Activated CD4-positive, alpha-beta T cell treated with anti-CD3 and anti-CD28 coated beads, Interleukin-2, amount 10 ng/mL, durations not matched to agents 24 days and 14 days (primary cell): ENCODE data around the gene HSPA12B. TPM values are rescaled to one million over a fixed set of nuclear protein-coding genes. Genes with fewer than 3 reads are reported as not detected.

ENCODE experiments used
- DNase-seq: peaks from one replicate; pipeline ENCODE4 v3.0.0; 2022
- H3K27ac Mint-ChIP-seq: one replicate; pipeline ENCODE4 v1.8.0; 2022; ENCODE audit warnings: mild to moderate bottlenecking, mixed read lengths
- H3K27me3 Mint-ChIP-seq: one replicate; pipeline ENCODE4 v1.8.0; 2022; ENCODE audit warnings: mixed read lengths
- H3K36me3 Mint-ChIP-seq: one replicate; pipeline ENCODE4 v1.8.0; 2022; ENCODE audit warnings: low read depth, mild to moderate bottlenecking, mixed read lengths
- H3K4me1 Mint-ChIP-seq: one replicate; pipeline ENCODE4 v1.8.0; 2021; ENCODE audit warnings: mixed read lengths
- H3K4me3 Mint-ChIP-seq: one replicate; pipeline ENCODE4 v1.8.0; 2022; ENCODE audit warnings: mild to moderate bottlenecking, moderate library complexity, mixed read lengths
- H3K9me3 Mint-ChIP-seq: one replicate; pipeline ENCODE4 v1.8.0; 2021; ENCODE audit warnings: mixed read lengths
- intact Hi-C: fragments of 100-400 bp; cut with micrococcal nuclease; formaldehyde crosslinking; loops from one replicate; pipeline ENCODE4 v1.15.1; 2023
- total RNA-seq: library from RNA; stranded (reverse); gene quantifications from 2 replicates; pipeline ENCODE4 v1.2.3, GENCODE V29; 2022

Gene HSPA12B
- total RNA-seq, 1 donor from 2014 or later = not detected

DNA sequence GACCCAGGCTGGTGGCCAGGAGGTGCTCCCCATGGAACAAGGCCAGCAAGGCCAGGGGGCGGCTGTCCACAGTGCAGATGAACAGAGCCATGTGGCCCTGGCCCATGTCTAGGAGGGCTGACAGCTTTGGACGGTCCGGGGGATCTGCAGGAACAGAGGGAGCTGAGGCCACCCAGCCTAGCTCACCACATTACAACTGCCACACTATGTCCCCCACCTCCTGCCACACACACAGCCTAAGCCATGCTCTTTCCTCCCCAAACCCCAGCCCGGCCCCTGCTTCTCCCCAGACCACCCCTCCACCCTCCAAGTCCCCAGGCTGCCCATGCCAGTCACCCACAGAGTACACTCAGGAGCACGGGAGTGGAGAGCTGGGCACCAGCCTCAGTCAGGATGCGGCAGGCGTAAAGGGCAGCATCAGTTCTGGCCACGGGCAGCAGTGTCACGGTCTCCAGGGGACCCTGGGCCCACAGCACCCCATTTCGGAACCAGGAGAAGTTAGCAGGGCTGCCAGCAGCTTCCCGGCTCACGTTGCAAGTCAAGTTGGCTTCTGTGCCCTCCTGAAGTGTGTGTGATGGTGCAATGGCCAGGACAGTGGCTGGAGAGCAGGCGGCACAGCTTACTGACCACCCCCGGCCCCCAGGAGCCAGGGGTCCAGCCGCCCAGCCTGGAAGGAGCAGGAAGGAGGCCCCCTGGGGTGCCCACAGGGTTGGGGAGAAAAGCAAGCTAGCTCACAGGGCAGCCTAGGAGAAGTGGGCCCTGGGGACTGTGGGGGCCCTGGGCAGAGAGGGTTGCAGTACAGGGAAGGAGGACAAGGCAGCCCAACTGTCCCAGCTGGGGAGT, 35.5 kb upstream of the HSPA12B start:
- intact Hi-C loops = no loop called here
- no peak for DNase-seq

DNA sequence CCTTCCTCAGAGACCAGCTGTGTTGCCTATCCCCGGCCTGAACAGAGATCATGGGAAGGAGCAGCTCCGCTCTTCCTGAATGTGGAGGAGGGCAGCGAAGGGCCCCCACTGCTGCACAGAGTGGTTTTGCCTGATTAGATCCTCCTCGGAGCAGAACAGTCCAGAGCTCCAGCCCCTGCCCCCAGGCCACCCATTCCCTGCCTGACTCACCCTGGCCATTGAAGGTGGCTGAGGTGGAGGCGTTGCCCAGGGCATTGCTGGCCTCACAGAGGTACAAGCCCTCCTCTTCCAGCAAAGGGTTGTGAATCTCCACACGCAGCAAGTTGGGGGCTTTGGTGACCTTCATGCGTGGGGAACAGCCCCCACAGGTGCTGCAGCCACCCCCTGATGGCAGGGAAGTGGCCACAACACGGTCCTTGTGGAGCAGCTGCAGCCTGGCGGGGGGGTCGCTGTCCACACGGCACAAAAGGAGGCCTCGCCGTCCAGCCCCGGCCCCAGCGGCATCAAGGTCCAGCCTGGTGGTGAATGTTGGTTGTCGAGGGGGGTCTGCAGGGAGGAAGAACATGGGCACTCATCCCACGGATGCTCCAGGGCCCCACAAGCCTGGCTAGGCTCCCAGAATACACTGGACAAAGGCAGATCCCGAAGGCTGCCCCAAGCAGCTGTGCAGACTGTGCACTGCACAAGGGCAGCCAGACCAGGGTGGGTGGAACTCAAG, 34.7 kb upstream of the HSPA12B start:
- no peaks in the 10 kb centered on the region for H3K9me3 Mint-ChIP-seq
- H3K27me3 Mint-ChIP-seq = no peaks in the 10 kb centered on the region
- H3K4me1 Mint-ChIP-seq = no peaks in the 10 kb centered on the region
- intact Hi-C loops = no loop called here
- H3K27ac Mint-ChIP-seq = no peak overlapping the region
- no peak overlapping the region for H3K4me3 Mint-ChIP-seq
- H3K36me3 Mint-ChIP-seq = no peaks in the 10 kb centered on the region
- DNase-seq = no peak

More for the DNA sequence above, 35.5 kb upstream of the HSPA12B start:
- Mint-ChIP-seq H3K4me1 (no peaks in the 10 kb centered on the region), H3K36me3 (no peaks in the 10 kb centered on the region), H3K27ac (no peak overlapping the region), H3K27me3 (no peaks in the 10 kb centered on the region), H3K9me3 (no peaks in the 10 kb centered on the region), H3K4me3 (no peak overlapping the region)

DNA sequence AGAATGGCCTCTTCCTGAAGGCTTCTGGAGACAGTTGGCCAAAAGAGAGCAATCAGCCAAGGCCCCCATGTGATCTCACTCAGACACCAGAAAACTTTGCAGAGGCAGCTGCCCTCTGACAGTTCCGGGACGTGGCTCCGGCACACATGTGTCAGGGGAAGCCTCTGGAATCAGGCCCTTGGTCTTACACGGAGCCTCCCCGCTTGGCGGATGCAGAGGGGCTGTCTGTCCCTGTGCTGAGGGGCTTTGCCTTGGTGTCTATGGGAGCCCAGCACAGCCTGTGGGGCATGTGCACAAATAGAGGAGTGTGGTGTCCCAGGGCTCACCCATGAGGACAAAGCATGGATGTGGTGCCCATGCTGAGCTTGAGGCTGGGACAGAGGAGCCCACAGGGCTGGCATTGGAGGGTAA, 33.9 kb upstream of the HSPA12B start:
- intact Hi-C loops = no loop called here
- Mint-ChIP-seq H3K36me3 (no peaks in the 10 kb centered on the region), H3K27ac (no peak overlapping the region), H3K4me3 (no peak overlapping the region), H3K9me3 (no peaks in the 10 kb centered on the region), H3K4me1 (no peaks in the 10 kb centered on the region), H3K27me3 (no peaks in the 10 kb centered on the region)
- no peak for DNase-seq

DNA sequence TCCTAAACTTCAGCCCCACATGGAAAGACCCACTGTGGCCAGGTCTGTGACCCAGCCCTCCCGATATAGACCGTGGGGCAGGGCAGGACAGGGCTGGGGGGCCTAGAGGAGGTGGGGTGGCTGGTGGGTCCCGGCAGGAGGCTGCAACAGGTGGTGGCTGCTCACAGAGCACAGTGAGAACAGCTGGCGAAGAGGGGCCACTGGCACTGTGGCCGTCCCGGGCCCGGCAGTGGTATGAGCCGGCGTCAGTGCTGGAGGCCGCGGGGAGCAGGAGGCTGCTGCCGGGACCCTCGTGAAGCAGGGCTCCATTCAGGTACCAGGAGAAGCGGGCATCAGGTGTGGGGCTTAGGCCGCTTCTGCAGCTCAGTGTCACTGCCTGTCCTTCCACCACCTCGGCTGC, 33.4 kb upstream of the HSPA12B start:
- Mint-ChIP-seq H3K9me3 (no peaks in the 10 kb centered on the region), H3K4me3 (no peak overlapping the region), H3K36me3 (no peaks in the 10 kb centered on the region), H3K27ac (no peak overlapping the region), H3K4me1 (no peaks in the 10 kb centered on the region), H3K27me3 (peaks cover under 1% of the 10 kb centered on the region)
- intact Hi-C loops = no loop called here
- DNase-seq = no peak

DNA sequence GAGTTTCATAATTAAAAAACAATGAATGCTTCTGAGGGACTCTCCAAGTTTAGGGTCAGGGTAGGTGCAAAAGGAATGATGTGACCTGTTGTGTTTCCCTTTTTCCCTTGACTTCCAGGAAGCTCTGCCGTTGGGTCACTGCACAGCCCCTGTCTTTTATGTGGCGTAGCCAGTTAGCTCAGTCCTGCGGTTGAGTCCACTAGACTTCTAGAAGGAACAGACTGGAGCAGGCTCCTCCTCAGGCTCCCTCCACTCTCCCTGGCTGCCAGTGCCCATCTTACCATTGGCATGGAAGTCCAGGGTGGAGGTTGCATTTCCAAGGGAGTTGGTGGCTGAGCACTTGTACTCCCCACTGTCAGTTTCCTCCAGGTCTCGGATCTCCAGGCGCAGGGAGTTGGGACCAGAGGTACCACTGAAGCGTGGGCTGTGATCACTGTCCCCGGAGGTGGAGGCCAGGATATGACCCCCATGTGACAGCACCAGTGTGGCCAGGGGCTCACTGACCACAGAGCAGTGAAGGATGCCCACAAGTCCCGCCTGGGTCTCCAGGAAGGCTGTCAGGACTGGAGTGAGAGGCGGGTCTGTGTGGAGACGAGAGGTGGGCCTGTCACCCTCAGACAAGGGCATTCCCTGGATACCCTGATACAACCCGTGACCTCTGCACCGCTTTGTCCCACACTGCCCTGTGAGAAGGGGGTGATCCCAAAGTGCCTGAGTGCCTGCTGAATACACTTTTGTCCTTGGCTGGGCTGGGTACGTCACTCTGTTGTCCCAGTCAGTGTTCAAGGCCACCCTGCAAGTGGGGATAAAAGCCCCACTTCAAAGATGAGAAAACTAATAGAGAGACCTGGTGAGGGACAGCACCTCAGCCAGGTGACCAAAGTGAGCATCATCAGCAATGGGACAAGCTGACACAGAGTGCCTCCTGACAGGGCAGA, 31.2 kb upstream of the HSPA12B start:
- intact Hi-C loops = no loop called here
- no peaks in the 10 kb centered on the region for H3K36me3 Mint-ChIP-seq
- H3K4me3 Mint-ChIP-seq = no peak overlapping the region
- no peak overlapping the region for H3K27ac Mint-ChIP-seq
- no peaks in the 10 kb centered on the region for H3K9me3 Mint-ChIP-seq
- peaks cover 2% of the 10 kb centered on the region for H3K27me3 Mint-ChIP-seq
- no peak for DNase-seq
- no peaks in the 10 kb centered on the region for H3K4me1 Mint-ChIP-seq

DNA sequence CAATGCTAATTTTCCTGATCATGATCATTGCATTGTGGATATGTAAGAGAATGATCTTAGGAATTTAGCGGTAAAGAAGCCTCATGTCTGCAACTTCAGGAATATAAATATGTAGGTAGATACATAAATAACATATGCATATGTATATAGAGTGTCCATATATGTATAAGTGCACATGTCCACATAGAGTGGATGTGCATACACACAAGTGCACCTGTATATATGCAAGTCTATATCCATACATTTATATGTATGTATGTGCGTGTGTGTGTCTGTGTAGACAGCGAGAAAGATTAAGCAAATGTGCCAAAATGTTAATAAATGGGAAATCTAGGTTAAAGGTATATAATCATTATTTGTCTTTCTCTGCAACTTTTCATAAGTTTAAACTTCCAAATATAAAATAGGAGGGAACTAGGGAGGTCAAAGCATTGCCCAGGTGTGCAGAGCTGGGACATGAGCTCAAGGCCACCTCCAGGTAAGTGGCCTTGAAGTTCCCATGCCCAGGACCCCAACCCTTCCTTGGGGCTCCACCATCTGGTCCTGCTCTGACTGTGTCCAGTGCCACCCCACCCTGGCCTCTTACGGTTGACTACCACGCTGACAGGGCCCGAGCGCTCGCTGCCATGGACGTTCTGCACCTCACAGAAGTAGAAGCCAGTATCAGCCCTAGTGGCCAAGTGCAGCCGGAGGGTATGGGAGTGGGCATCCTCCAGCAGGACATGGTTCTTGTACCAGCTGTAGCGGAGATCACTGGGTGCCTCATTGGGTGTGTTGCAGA, 29.7 kb upstream of the HSPA12B start:
- Mint-ChIP-seq H3K27ac (no peak overlapping the region), H3K9me3 (no peaks in the 10 kb centered on the region), H3K4me1 (no peaks in the 10 kb centered on the region), H3K4me3 (no peak overlapping the region), H3K27me3 (peaks cover 4% of the 10 kb centered on the region), H3K36me3 (no peaks in the 10 kb centered on the region)
- no peak for DNase-seq
- intact Hi-C loops = no loop called here

DNA sequence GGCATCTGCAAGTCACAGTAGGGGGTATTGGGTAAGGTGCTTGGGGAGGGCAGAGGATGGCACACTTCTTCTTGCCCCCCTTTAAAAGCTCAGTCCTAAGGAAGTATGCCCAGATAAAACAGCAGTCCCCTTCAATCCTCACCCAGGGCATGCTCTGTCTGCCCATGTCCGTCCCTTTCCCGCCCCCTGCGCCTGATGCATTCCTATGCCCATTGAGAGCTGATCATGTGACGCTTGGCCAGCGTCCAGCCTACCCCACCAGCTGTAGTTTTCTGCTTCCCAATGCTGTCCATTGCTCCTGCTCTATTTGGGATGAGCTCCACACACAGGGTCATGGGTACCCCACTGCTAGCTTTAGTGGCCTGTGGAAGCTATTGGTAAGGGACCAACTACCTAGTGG, 28.4 kb upstream of the HSPA12B start:
- no peak for DNase-seq
- Mint-ChIP-seq H3K4me3 (no peak overlapping the region), H3K9me3 (no peaks in the 10 kb centered on the region), H3K27ac (no peak overlapping the region), H3K27me3 (peaks cover 8% of the 10 kb centered on the region), H3K36me3 (no peaks in the 10 kb centered on the region), H3K4me1 (no peaks in the 10 kb centered on the region)
- intact Hi-C loops = no loop called here

DNA sequence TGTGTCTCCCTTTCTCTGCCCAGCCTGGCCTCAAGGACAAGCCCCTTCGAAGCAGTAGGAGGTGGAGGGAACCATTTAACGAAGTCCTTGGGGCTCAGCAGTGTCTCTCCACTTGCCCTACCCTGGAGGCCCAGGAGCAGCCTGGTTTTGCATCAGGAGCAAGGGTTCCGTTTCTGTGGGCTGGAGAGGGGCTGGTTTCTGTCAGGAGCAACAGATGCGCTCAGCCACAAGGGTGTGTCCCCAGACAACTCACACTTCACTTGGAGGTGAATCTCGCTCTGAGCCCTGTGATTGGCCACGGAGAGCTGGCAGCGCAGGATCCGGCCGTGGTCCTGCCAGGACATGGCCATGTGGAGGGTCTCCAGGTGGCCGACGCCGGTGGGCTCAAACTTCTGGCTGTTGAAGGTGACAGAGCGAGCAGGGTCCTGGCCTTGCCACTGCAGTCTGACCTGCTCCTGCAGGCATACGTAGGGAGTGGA, 27.0 kb upstream of the HSPA12B start:
- Mint-ChIP-seq H3K27me3 (peaks cover 9% of the 10 kb centered on the region), H3K36me3 (no peaks in the 10 kb centered on the region), H3K4me1 (no peaks in the 10 kb centered on the region), H3K4me3 (no peak overlapping the region), H3K27ac (no peak overlapping the region), H3K9me3 (no peaks in the 10 kb centered on the region)
- intact Hi-C loops = no loop called here
- DNase-seq = no peak

DNA sequence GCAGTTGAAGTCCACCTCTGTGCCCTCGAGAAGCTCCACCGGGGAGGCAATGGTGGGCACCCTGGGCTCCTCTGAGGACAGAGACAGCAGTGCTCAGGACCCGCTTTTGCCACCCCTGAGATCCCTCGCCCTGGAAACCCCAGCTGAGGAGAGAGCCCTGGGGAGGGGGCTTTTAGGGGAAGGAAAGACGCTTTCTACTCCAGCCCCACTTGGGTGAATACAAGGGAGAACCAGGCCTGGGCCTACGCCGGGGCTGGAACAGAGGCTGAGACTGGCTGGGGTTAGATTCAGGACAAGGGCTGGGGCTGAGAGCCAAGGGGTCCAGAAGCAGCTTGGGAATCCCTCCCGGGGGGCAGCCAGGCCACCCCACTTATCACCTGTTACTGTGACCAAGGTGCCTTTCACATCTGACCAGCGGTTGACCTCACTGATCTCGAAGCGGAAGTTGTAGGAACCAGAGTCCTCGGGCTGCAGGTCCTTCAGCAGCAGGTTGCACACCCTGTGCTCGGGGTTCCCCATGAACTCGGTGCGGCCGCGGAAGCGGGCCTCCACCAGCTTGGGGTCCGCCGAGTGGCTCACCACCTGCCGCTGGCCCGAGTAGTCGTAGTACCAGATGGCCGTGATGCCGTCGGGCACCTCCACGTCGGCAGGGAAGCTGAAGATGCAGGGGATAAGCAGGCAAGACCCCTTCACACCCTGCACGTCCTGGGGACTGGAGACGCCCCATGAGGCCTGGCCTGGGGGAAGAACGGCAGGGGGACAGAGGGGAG, 26.3 kb upstream of the HSPA12B start:
- Mint-ChIP-seq H3K4me3 (no peak overlapping the region), H3K9me3 (no peaks in the 10 kb centered on the region), H3K27ac (no peak overlapping the region), H3K27me3 (peaks cover 9% of the 10 kb centered on the region), H3K4me1 (peaks cover under 1% of the 10 kb centered on the region), H3K36me3 (no peaks in the 10 kb centered on the region)
- no peak for DNase-seq
- intact Hi-C loops = no loop called here

DNA sequence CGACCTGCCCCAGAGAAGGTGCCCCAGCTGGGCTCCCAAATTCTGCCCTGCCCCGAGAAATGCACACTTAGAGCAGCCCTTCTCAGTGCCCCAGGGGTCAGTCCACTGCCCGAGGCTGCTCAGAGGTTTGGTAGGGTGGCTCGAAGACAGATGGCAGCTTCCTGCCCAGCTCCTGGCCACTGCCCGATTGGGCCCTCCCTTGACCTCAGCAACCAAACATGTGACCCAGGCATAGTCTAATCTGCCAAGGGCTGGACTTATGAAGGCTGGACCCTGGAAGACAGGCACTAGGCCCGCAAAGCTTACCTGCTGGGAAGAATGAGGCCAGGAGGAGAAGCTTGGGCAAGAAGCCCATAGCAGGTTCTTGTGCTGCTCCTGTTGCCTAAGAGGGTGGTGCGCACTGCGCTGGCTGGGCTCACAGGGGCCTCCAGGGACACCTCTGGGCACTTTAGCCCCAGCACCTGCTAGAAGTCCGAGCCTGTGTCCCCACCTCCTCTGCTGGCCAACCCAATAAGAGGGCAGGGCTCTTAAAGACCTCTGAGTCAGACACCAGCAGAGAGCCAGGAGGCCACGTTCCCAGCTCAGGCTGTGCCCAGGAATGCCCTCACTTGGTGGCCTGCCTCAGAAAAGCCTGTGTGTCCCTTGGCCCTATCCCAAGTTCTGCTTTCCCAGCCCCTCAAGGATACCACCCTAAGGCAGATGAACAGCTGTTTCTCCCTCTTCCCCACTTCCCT, 25.5 kb upstream of the HSPA12B start:
- no peaks in the 10 kb centered on the region for H3K9me3 Mint-ChIP-seq
- peaks cover 9% of the 10 kb centered on the region for H3K27me3 Mint-ChIP-seq
- H3K36me3 Mint-ChIP-seq = no peaks in the 10 kb centered on the region
- intact Hi-C loops = no loop called here
- DNase-seq = no peak
- peaks cover 3% of the 10 kb centered on the region for H3K4me1 Mint-ChIP-seq
- H3K4me3 Mint-ChIP-seq = no peak overlapping the region
- H3K27ac Mint-ChIP-seq = no peak overlapping the region

DNA sequence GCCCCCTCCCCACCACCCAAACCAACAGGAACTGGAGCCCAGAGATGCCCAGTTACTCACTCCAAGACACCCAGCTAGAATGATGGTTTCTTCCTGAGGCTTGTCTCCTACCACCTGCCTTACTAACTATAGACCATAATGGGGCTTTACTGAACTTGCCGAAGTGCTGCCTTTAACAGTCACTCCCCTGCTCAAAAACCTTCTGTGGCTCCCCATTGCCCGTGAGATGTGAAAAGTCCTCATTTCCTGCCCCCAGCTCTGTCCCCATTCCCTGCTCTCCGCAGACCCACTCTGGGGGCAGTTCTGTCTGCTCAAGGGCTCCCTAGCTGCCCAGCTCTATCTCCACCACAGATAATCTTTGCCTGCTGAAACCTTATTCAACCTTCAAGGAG, 25.0 kb upstream of the HSPA12B start:
- Mint-ChIP-seq H3K4me1 (peaks cover 3% of the 10 kb centered on the region), H3K9me3 (no peaks in the 10 kb centered on the region), H3K27ac (no peak overlapping the region), H3K27me3 (peaks cover 9% of the 10 kb centered on the region), H3K36me3 (no peaks in the 10 kb centered on the region), H3K4me3 (no peak overlapping the region)
- no peak for DNase-seq
- intact Hi-C loops = no loop called here

DNA sequence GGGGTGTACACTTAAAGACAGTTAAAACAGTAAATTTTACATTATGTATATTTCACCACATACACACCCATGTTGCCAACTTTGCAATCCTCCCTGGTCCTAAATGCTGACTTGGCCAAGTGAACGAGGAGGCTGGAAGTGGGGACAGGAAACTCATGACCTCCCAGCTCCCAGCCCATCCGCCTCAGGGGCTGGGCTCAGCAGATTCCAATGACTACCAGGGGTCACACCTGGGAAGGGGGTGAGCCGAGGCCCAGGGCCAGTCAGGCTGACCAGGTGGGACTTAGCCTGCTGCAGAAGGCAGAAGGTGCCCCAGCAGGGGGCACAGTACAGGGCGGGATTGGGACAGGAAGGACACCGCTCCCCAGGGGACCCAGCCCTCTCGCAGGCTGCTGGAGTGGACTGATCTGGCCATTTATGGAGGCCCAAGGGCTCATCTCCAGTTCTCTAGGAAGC, 22.4 kb upstream of the HSPA12B start:
- Mint-ChIP-seq H3K36me3 (no peaks in the 10 kb centered on the region), H3K9me3 (no peaks in the 10 kb centered on the region), H3K4me3 (no peak overlapping the region), H3K27me3 (peaks cover 7% of the 10 kb centered on the region), H3K4me1 (peaks cover 3% of the 10 kb centered on the region), H3K27ac (no peak overlapping the region)
- intact Hi-C loops = loop anchor here (1.0 to 2.0 kb wide), 2 partner anchors 33 to 146 kb away; no protein-coding TSS in a partner anchor
- DNase-seq = no peak
